PC-3 (cell line): ENCODE results near the gene ADGRG1. TPM values are rescaled to one million over a fixed set of nuclear protein-coding genes. Genes with fewer than 3 reads are reported as not detected.

ENCODE experiments used
- ATAC-seq: fragments of 200-7000 bp; cut with Tn5 transposase; 2 replicates; pipeline ENCODE4 v1.9.1; 2020; ENCODE audit warnings: mild to moderate bottlenecking, moderate library complexity
- BruUV-seq: library from RNA; stranded (reverse); fragments of 400-500 nt; replicated peaks from 2 replicates; lab custom pipeline; 2021; lab: Mats Ljungman, UMichigan
- CTCF ChIA-PET: fragments of 300-600 bp; sonication (Branson Sonifier 250); formaldehyde crosslinking; loops from one replicate; lab custom pipeline; 2022; ENCODE audit warnings: antibody characterized with exemption; lab: Charles Lee
- POLR2A ChIA-PET: fragments of 300-600 bp; sonication (Branson Sonifier 250); formaldehyde crosslinking; loops from one replicate; lab custom pipeline; 2022; ENCODE audit warnings: antibody characterized with exemption; ENCODE audit not compliant: unreplicated experiment; lab: Charles Lee
- DNase-seq: peaks from one replicate; pipeline ENCODE4 v3.0.0-alpha.2; 2015
- H2AFZ ChIP-seq: fragments of 300-600 bp; sonication (generic); 2 replicates; pipeline ENCODE4 v1.6.0; 2016; ENCODE audit warnings: antibody characterized with exemption, low read length
- H3F3A ChIP-seq: fragments of 300-600 bp; sonication (generic); one replicate; pipeline ENCODE4 v1.6.0; 2017; ENCODE audit warnings: antibody characterized with exemption, low read length, control low read depth, mild to moderate bottlenecking; ENCODE audit not compliant: unreplicated experiment
- H3K27ac ChIP-seq: fragments of 300-600 bp; sonication (generic); 2 replicates; pipeline ENCODE4 v1.5.1; 2016; ENCODE audit warnings: mild to moderate bottlenecking, low read length
- H3K27me3 ChIP-seq: fragments of 300-600 bp; sonication (generic); 2 replicates; pipeline ENCODE4 v1.6.1; 2016; ENCODE audit warnings: low read length, mixed read lengths
- H3K36me3 ChIP-seq: fragments of 300-600 bp; sonication (generic); 2 replicates; pipeline ENCODE4 v1.6.1; 2016; ENCODE audit warnings: low read depth, mixed run types, low read length, mixed read lengths
- H3K4me1 ChIP-seq: fragments of 300-600 bp; sonication (generic); 2 replicates; pipeline ENCODE4 v1.5.1; 2016; ENCODE audit warnings: low read length; ENCODE audit not compliant: insufficient read depth
- H3K4me2 ChIP-seq: fragments of 300-600 bp; sonication (generic); 2 replicates; pipeline ENCODE4 v1.6.0; 2016; ENCODE audit warnings: low read length
- H3K4me3 ChIP-seq: fragments of 300-600 bp; sonication (generic); 2 replicates; pipeline ENCODE4 v1.5.1; 2016; ENCODE audit warnings: mild to moderate bottlenecking, low read length, mixed read lengths
- H3K79me2 ChIP-seq: fragments of 300-600 bp; sonication (generic); 2 replicates; pipeline ENCODE4 v1.6.1; 2017; ENCODE audit warnings: low read length, mixed read lengths
- H3K9ac ChIP-seq: fragments of 300-600 bp; sonication (generic); 2 replicates; pipeline ENCODE4 v1.6.0; 2016; ENCODE audit warnings: mild to moderate bottlenecking, low read length
- H3K9me2 ChIP-seq: fragments of 300-600 bp; sonication (generic); replicated peaks from 2 replicates; pipeline ENCODE4 v1.6.1; 2016; ENCODE audit warnings: mixed run types, low read length, mixed read lengths
- H3K9me3 ChIP-seq: fragments of 300-600 bp; sonication (generic); 2 replicates; pipeline ENCODE4 v1.6.1; 2016; ENCODE audit warnings: low read length, mixed read lengths
- H4K20me1 ChIP-seq: fragments of 300-600 bp; sonication (generic); 2 replicates; pipeline ENCODE4 v1.6.1; 2016; ENCODE audit warnings: low read length, mixed read lengths
- CTCF ChIP-seq: fragments of 300-600 bp; sonication (generic); conservative IDR thresholded peaks from 2 replicates; pipeline ENCODE4 v1.5.1; 2017; ENCODE audit warnings: antibody characterized with exemption, low read depth, mild to moderate bottlenecking, low read length
- EZH2 ChIP-seq: fragments of 300-600 bp; sonication (generic); IDR thresholded peaks from one replicate; pipeline ENCODE4 v1.6.1; 2017; ENCODE audit warnings: antibody characterized with exemption, mild to moderate bottlenecking, low read length; ENCODE audit not compliant: unreplicated experiment
- EZH2phosphoT487 ChIP-seq: fragments of 300-600 bp; sonication (generic); IDR thresholded peaks from 2 replicates; pipeline ENCODE4 v1.6.1; 2018; ENCODE audit warnings: mild to moderate bottlenecking, antibody characterized with exemption, low read length, borderline replicate concordance
- intact Hi-C: fragments of 100-400 bp; cut with micrococcal nuclease; formaldehyde crosslinking; loops from 2 replicates; pipeline ENCODE4 v1.9.0; 2023
- total RNA-seq: library from RNA; depleted of rRNA; stranded (reverse); fragments of >200 nt; gene quantifications from 2 replicates; pipeline ENCODE4 v1.2.3, GENCODE V29; 2014

Gene ADGRG1
- total RNA-seq, 1 experiment from 2014 or later = 33.7 TPM

- TF ChIP-seq EZH2 (no peak), EZH2phosphoT487 (no peak), CTCF (no peak)
- POLR2A ChIA-PET = no interaction called here
- ATAC-seq (no peak), DNase-seq (no peak)
- no peaks in the 10 kb centered on the region for H3K9me2 ChIP-seq
- H3K9me3 ChIP-seq = no peaks in the 10 kb centered on the region
- H3K79me2 ChIP-seq = no peaks in the 10 kb centered on the region
- H2AFZ ChIP-seq = no peak overlapping the region
- H3K4me2 ChIP-seq = no peak overlapping the region
- no peaks in the 10 kb centered on the region for H3F3A ChIP-seq
- intact Hi-C loops = no loop called here
- no peaks in the 10 kb centered on the region for H3K36me3 ChIP-seq
- H3K27ac ChIP-seq = no peak overlapping the region
- H3K4me3 ChIP-seq = no peak overlapping the region
- H4K20me1 ChIP-seq = no peaks in the 10 kb centered on the region
- no peaks in the 10 kb centered on the region for H3K27me3 ChIP-seq
- BruUV-seq = no TSS peak
- no peak overlapping the region for H3K9ac ChIP-seq
- CTCF ChIA-PET = no interaction called here
- no peaks in the 10 kb centered on the region for H3K4me1 ChIP-seq
These were observed 38.1 kb downstream of the ADGRG1 start for GRCh38 chr16:57666353-57667047.

DNA sequence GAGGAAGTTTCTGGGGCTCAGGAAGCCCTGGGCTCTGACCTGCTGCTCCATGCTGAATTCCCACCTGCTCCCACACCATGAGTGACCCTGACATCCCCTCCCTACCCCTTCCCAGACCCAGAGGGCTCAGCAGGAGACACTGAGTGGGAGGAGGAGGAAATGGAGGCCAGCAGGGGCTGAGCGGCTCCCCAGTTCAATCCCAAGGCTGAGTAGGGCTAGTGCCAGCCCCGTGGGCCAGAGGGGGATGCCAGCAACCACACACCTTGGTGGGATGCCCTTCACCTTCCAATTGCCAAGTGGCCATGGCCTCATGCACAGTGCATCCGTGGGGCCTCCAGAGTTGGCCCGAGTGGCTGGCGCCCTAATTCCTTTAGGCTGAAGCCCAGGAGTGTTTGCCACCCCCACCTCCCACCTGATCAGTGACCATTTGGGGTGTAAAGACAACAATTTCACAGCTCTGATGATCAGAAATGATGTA, 38.7 kb downstream of the ADGRG1 start:
- Histone ChIP-seq H3K9ac (no peak overlapping the region), H3K9me3 (no peaks in the 10 kb centered on the region), H3K79me2 (no peaks in the 10 kb centered on the region), H3K27me3 (no peaks in the 10 kb centered on the region), H3K4me2 (no peak overlapping the region), H2AFZ (no peak overlapping the region), H3K4me1 (no peaks in the 10 kb centered on the region), H3K27ac (no peak overlapping the region), H3K9me2 (no peaks in the 10 kb centered on the region), H3F3A (no peaks in the 10 kb centered on the region), H4K20me1 (no peaks in the 10 kb centered on the region), H3K4me3 (no peak overlapping the region), H3K36me3 (no peaks in the 10 kb centered on the region)
- POLR2A ChIA-PET = no interaction called here
- TF ChIP-seq EZH2 (no peak), EZH2phosphoT487 (no peak), CTCF (no peak)
- no peak for ATAC-seq
- DNase-seq = no peak
- CTCF ChIA-PET = no interaction called here
- intact Hi-C loops = no loop called here
- BruUV-seq = no TSS peak

DNA sequence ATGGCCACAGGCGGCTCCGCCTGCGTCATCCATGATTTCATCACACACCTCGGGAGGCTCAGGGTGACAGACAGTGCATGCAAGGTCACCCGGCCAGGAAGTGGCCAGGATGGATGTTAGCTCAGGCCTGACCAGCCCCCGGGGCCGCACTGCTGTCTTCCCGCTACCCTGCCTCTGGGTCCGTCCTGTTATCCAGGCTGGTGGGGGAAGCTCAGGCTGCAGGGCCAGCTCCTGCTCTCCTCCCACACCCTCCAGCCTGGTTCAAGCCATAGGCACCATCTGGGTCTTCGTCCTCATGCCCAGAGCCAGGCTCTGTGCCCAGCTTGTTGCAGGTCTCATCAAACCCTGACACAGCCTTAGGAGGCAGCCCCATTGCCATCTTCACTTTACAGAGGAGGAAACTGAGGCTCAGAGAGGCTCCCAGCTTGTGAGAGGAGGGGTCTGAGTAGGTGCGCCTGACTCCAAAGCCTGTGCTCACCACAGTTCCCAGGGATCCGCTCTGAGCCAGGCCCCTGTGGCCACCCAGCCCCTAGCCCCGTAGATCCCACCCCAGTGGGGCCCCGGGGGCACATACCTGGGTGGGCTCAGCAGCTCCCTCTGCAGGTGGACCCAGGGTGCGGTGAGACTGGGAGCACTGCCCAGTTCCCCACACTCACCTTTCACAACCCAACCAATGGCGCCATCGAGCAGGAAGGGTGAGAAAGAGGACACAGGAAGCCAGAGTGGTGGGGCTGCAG, 39.3 kb downstream of the ADGRG1 start:
- H3K4me1 ChIP-seq = no peaks in the 10 kb centered on the region
- no peak overlapping the region for H3K4me3 ChIP-seq
- no peak for TF ChIP-seq EZH2phosphoT487
- TF ChIP-seq CTCF = peak; percentile 32; the same call in 1 of the 2 replicates
- H3K4me2 ChIP-seq = no peak overlapping the region
- intact Hi-C loops = no loop called here
- no peaks in the 10 kb centered on the region for H3F3A ChIP-seq
- POLR2A ChIA-PET = no interaction called here
- H4K20me1 ChIP-seq = no peaks in the 10 kb centered on the region
- H3K9me3 ChIP-seq = no peaks in the 10 kb centered on the region
- CTCF ChIA-PET = no interaction called here
- ATAC-seq (no peak), DNase-seq (no peak)
- H3K9me2 ChIP-seq = no peaks in the 10 kb centered on the region
- no TSS peak for BruUV-seq
- H3K27ac ChIP-seq = no peak overlapping the region
- no peaks in the 10 kb centered on the region for H3K79me2 ChIP-seq
- no peaks in the 10 kb centered on the region for H3K36me3 ChIP-seq
- no peak overlapping the region for H2AFZ ChIP-seq
- H3K9ac ChIP-seq = no peak overlapping the region
- no peaks in the 10 kb centered on the region for H3K27me3 ChIP-seq
